Body of pancreas (tissue), 4 donors: Measurements from ENCODE around the gene ZBTB18.

Experiments used
- CTCF ChIP-seq, 7 experiments: fragments of 450-650 bp in 4 of 7; fragments of 200-600 bp in 3 of 7; sonication (generic) in 3 of 7; IDR thresholded peaks; one replicate each; pipeline ENCODE4 v1.5.1; 2016 to 2019; ENCODE audit warnings: antibody characterized with exemption in 7 of 7
- POLR2A ChIP-seq, 3 donors: fragments of 450-650 bp; IDR thresholded peaks; one replicate each; pipeline ENCODE4 v1.6.1; 2016; ENCODE audit warnings: antibody characterized with exemption in 3 of 3, mild to moderate bottlenecking in 2 of 3

- TF ChIP-seq POLR2A (IDR thresholded peaks at IDR 0.05) = no peak
- no peak for TF ChIP-seq CTCF (IDR thresholded peaks at IDR 0.05)
These were observed 44.4 kb downstream of the ZBTB18 start for GRCh38 chr1:244095529-244095911.
